Measurements from ENCODE around the gene POTEC. TPM values are rescaled to one million over a fixed set of nuclear protein-coding genes. Genes with fewer than 3 reads are reported as not detected.
"Not testable (repeated sequence)": the region's sequence is repeated elsewhere in the genome, so short reads cannot be mapped to it uniquely, and the experiment has no call there.

POTEC gene
- not detected for total RNA-seq

GRCh38 chr18:14543446-14543964 lies at the start of gene POTEC:
Gene POTEC, minus strand, starts transcription at chr18:14543600. Its CDS starts 454 bp downstream, at chr18:14543146.
- H3K4me3 ChIP-seq; DNase-seq (ENCODE audit: low spot score); H3K27me3 ChIP-seq; H3K27ac ChIP-seq; H3K36me3 ChIP-seq; H3K4me1 ChIP-seq; H3K9me3 ChIP-seq: not testable (repeated sequence)

DNA sequence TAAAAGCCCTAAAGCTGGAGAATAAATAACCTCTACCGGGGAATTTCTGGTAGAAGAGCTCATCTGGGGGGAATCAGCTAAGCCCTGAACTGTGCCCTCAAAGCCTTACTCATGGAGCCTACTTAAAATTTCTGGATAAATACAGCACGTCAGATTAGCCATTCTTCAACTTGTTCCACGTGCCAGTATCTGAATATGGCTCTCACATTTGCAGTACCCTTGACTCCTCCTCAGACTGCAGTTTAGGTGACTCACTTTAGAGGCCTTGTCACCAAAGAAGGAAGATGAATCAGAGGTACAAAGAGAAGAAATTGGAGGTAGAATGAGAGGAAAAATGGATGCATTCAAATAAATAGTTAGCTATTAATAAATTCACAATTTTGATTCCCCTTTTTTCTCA lies 34.6 kb upstream of the POTEC start:
- H3K27ac ChIP-seq, result no peak overlapping the region
- no peak overlapping the region for H3K4me3 ChIP-seq
- no peaks in the 10 kb centered on the region for H3K9me3 ChIP-seq
- TF ChIP-seq, protein P1, sequence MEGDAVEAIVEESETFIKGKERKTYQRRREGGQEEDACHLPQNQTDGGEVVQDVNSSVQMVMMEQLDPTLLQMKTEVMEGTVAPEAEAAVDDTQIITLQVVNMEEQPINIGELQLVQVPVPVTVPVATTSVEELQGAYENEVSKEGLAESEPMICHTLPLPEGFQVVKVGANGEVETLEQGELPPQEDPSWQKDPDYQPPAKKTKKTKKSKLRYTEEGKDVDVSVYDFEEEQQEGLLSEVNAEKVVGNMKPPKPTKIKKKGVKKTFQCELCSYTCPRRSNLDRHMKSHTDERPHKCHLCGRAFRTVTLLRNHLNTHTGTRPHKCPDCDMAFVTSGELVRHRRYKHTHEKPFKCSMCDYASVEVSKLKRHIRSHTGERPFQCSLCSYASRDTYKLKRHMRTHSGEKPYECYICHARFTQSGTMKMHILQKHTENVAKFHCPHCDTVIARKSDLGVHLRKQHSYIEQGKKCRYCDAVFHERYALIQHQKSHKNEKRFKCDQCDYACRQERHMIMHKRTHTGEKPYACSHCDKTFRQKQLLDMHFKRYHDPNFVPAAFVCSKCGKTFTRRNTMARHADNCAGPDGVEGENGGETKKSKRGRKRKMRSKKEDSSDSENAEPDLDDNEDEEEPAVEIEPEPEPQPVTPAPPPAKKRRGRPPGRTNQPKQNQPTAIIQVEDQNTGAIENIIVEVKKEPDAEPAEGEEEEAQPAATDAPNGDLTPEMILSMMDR (IDR thresholded peaks at IDR 0.05), result no peak
- no peak for DNase-seq (ENCODE audit: low spot score)
- no peaks in the 10 kb centered on the region for H3K4me1 ChIP-seq
- no peaks in the 10 kb centered on the region for H3K27me3 ChIP-seq
- no peaks in the 10 kb centered on the region for H3K36me3 ChIP-seq

- H3K9me3 ChIP-seq; DNase-seq (ENCODE audit: low spot score); H3K36me3 ChIP-seq; H3K27me3 ChIP-seq; H3K27ac ChIP-seq; H3K4me3 ChIP-seq; H3K4me1 ChIP-seq: not testable (repeated sequence)
Observed at GRCh38 chr18:14559502-14559901, 16.1 kb upstream of the POTEC start.

GRCh38 chr18:14531659-14532058 lies 11.7 kb downstream of the POTEC start:
- not testable (repeated sequence) for H3K4me3 ChIP-seq; DNase-seq (ENCODE audit: low spot score); H3K4me1 ChIP-seq; H3K36me3 ChIP-seq; H3K9me3 ChIP-seq; H3K27me3 ChIP-seq; H3K27ac ChIP-seq

GRCh38 chr18:14510707-14511106 lies 32.7 kb downstream of the POTEC start:
- H3K9me3 ChIP-seq; H3K36me3 ChIP-seq; H3K4me3 ChIP-seq; DNase-seq (ENCODE audit: low spot score); H3K4me1 ChIP-seq; H3K27me3 ChIP-seq; H3K27ac ChIP-seq: not testable (repeated sequence)

GRCh38 chr18:14503691-14504090 lies 39.7 kb downstream of the POTEC start:
- H3K9me3 ChIP-seq; DNase-seq (ENCODE audit: low spot score); H3K4me1 ChIP-seq; H3K4me3 ChIP-seq; H3K27me3 ChIP-seq; H3K36me3 ChIP-seq; H3K27ac ChIP-seq: not testable (repeated sequence)

- not testable (repeated sequence) for H3K4me3 ChIP-seq; H3K36me3 ChIP-seq; H3K4me1 ChIP-seq; H3K27ac ChIP-seq; DNase-seq (ENCODE audit: low spot score); H3K27me3 ChIP-seq; H3K9me3 ChIP-seq
Observed at GRCh38 chr18:14501894-14502293, 41.5 kb downstream of the POTEC start.

- not testable (repeated sequence) for H3K27ac ChIP-seq; H3K36me3 ChIP-seq; H3K27me3 ChIP-seq; H3K9me3 ChIP-seq; H3K4me3 ChIP-seq; H3K4me1 ChIP-seq; DNase-seq (ENCODE audit: low spot score)
Observed at GRCh38 chr18:14489256-14490014, 54.0 kb downstream of the POTEC start.

- not testable (repeated sequence) for H3K27ac ChIP-seq; H3K27me3 ChIP-seq; DNase-seq (ENCODE audit: low spot score); H3K36me3 ChIP-seq; H3K9me3 ChIP-seq; H3K4me3 ChIP-seq; H3K4me1 ChIP-seq
Observed at GRCh38 chr18:14488789-14489188, 54.6 kb downstream of the POTEC start.

GRCh38 chr18:14486926-14487580 lies 56.3 kb downstream of the POTEC start:
- DNase-seq (ENCODE audit: low spot score), result not testable (repeated sequence)

GRCh38 chr18:14479076-14479475 lies 64.3 kb downstream of the POTEC start:
- H3K9me3 ChIP-seq; H3K36me3 ChIP-seq; DNase-seq (ENCODE audit: low spot score); H3K27me3 ChIP-seq; H3K27ac ChIP-seq; H3K4me1 ChIP-seq; H3K4me3 ChIP-seq: not testable (repeated sequence)

More at GRCh38 chr18:14486926-14487580, 56.3 kb downstream of the POTEC start:
- not testable (repeated sequence) for H3K4me1 ChIP-seq, H3K36me3 ChIP-seq, H3K4me3 ChIP-seq, H3K9me3 ChIP-seq, H3K27me3 ChIP-seq, H3K27ac ChIP-seq

- H3K36me3 ChIP-seq; DNase-seq (ENCODE audit: low spot score); H3K4me1 ChIP-seq; H3K27me3 ChIP-seq; H3K9me3 ChIP-seq; H3K4me3 ChIP-seq; H3K27ac ChIP-seq: not testable (repeated sequence)
Observed at GRCh38 chr18:14475520-14475919, 67.9 kb downstream of the POTEC start.

- H3K9me3 ChIP-seq; H3K4me3 ChIP-seq; H3K4me1 ChIP-seq; H3K27me3 ChIP-seq; DNase-seq (ENCODE audit: low spot score); H3K27ac ChIP-seq; H3K36me3 ChIP-seq: not testable (repeated sequence)
Observed at GRCh38 chr18:14474752-14475151, 68.6 kb downstream of the POTEC start.

Measured in right atrium auricular region (tissue), 2 donors.